Activated T-helper 2 cell treated with anti-CD3 and anti-CD28 coated beads, Interferon-gamma antibody, Interleukin-2, Interleukin-4, amounts not matched to agents 10 μg/mL and 5 μg/mL and 100 μg/mL, durations not matched to agents 14 hours and 24 hours and 36 hours (primary cell): ENCODE data around the gene LHX4. TPM values are rescaled to one million over a fixed set of nuclear protein-coding genes. Genes with fewer than 3 reads are reported as not detected.

ENCODE experiments used
- DNase-seq: peaks from one replicate; pipeline ENCODE4 v3.0.0; 2021; ENCODE audit warnings: low spot score
- H3K27ac Mint-ChIP-seq: one replicate; pipeline ENCODE4 v1.8.0; 2021; ENCODE audit warnings: mixed read lengths
- H3K27me3 Mint-ChIP-seq: one replicate; pipeline ENCODE4 v1.8.0; 2021; ENCODE audit warnings: low read depth, mixed read lengths
- H3K36me3 Mint-ChIP-seq: one replicate; pipeline ENCODE4 v1.8.0; 2021; ENCODE audit warnings: low read depth, mixed read lengths
- H3K4me1 Mint-ChIP-seq: one replicate; pipeline ENCODE4 v1.8.0; 2021; ENCODE audit warnings: low read depth, mixed read lengths
- H3K4me3 Mint-ChIP-seq: one replicate; pipeline ENCODE4 v1.8.0; 2021; ENCODE audit warnings: low read depth, mild to moderate bottlenecking, moderate library complexity, mixed read lengths
- H3K9me3 Mint-ChIP-seq: one replicate; pipeline ENCODE4 v1.8.0; 2021; ENCODE audit warnings: mixed read lengths
- intact Hi-C: fragments of 100-400 bp; cut with micrococcal nuclease; formaldehyde crosslinking; loops from one replicate; pipeline ENCODE4 v1.15.1; 2023
- total RNA-seq: library from RNA; stranded (reverse); gene quantifications from 2 replicates; pipeline ENCODE4 v1.2.3, GENCODE V29; 2022

Gene LHX4
- total RNA-seq, 1 donor from 2014 or later = not detected

GRCh38 chr1:180280617-180281016, 50.6 kb downstream of the LHX4 start:
- Mint-ChIP-seq H3K27me3 (no peaks in the 10 kb centered on the region), H3K36me3 (peaks cover 4% of the 10 kb centered on the region), H3K4me3 (no peak overlapping the region), H3K4me1 (no peaks in the 10 kb centered on the region), H3K27ac (no peak overlapping the region), H3K9me3 (no peaks in the 10 kb centered on the region)
- intact Hi-C loops = no loop called here
- no peak for DNase-seq

- intact Hi-C loops = no loop called here
- Mint-ChIP-seq H3K27ac (no peak overlapping the region), H3K36me3 (peaks cover 4% of the 10 kb centered on the region), H3K9me3 (no peaks in the 10 kb centered on the region), H3K4me3 (no peak overlapping the region), H3K27me3 (no peaks in the 10 kb centered on the region), H3K4me1 (no peaks in the 10 kb centered on the region)
- DNase-seq = no peak
These were observed 51.4 kb downstream of the LHX4 start for GRCh38 chr1:180281490-180281889.

- H3K27me3 Mint-ChIP-seq = no peaks in the 10 kb centered on the region
- no peak for DNase-seq
- no peaks in the 10 kb centered on the region for H3K4me1 Mint-ChIP-seq
- H3K4me3 Mint-ChIP-seq = no peak overlapping the region
- no peak overlapping the region for H3K27ac Mint-ChIP-seq
- H3K36me3 Mint-ChIP-seq = peaks cover 5% of the 10 kb centered on the region
- H3K9me3 Mint-ChIP-seq = no peaks in the 10 kb centered on the region
- intact Hi-C loops = no loop called here
These were observed 52.5 kb downstream of the LHX4 start for GRCh38 chr1:180282401-180283044.

GRCh38 chr1:180283098-180283497, 53.0 kb downstream of the LHX4 start:
- intact Hi-C loops = no loop called here
- H3K27ac Mint-ChIP-seq = no peak overlapping the region
- peaks cover 11% of the 10 kb centered on the region for H3K36me3 Mint-ChIP-seq
- no peaks in the 10 kb centered on the region for H3K9me3 Mint-ChIP-seq
- H3K4me3 Mint-ChIP-seq = no peak overlapping the region
- DNase-seq = no peak
- H3K27me3 Mint-ChIP-seq = no peaks in the 10 kb centered on the region
- H3K4me1 Mint-ChIP-seq = no peaks in the 10 kb centered on the region

GRCh38 chr1:180286417-180286816, 56.4 kb downstream of the LHX4 start:
- Mint-ChIP-seq H3K9me3 (no peaks in the 10 kb centered on the region), H3K4me3 (no peak overlapping the region), H3K27ac (no peak overlapping the region), H3K36me3 (peaks cover 10% of the 10 kb centered on the region), H3K4me1 (peaks cover 19% of the 10 kb centered on the region), H3K27me3 (no peaks in the 10 kb centered on the region)
- intact Hi-C loops = no loop called here
- no peak for DNase-seq

GRCh38 chr1:180287988-180288705, 58.1 kb downstream of the LHX4 start:
- DNase-seq = no peak
- Mint-ChIP-seq H3K27ac (no peak overlapping the region), H3K4me1 (peaks cover 23% of the 10 kb centered on the region), H3K27me3 (no peaks in the 10 kb centered on the region), H3K36me3 (peaks cover 10% of the 10 kb centered on the region), H3K9me3 (peaks cover 8% of the 10 kb centered on the region), H3K4me3 (no peak overlapping the region)
- intact Hi-C loops = no loop called here

GRCh38 chr1:180288940-180289339, 58.9 kb downstream of the LHX4 start:
- intact Hi-C loops = no loop called here
- no peak for DNase-seq
- H3K27me3 Mint-ChIP-seq = no peaks in the 10 kb centered on the region
- H3K36me3 Mint-ChIP-seq = peaks cover 10% of the 10 kb centered on the region
- H3K4me1 Mint-ChIP-seq = peaks cover 23% of the 10 kb centered on the region
- peaks cover 8% of the 10 kb centered on the region for H3K9me3 Mint-ChIP-seq
- H3K27ac Mint-ChIP-seq = no peak overlapping the region
- no peak overlapping the region for H3K4me3 Mint-ChIP-seq

- Mint-ChIP-seq H3K27me3 (no peaks in the 10 kb centered on the region), H3K36me3 (peaks cover 13% of the 10 kb centered on the region), H3K4me3 (no peak overlapping the region), H3K27ac (no peak overlapping the region), H3K4me1 (peaks cover 23% of the 10 kb centered on the region), H3K9me3 (peaks cover 8% of the 10 kb centered on the region)
- intact Hi-C loops = no loop called here
- no peak for DNase-seq
These were observed 60.4 kb downstream of the LHX4 start for GRCh38 chr1:180290265-180291001.

- DNase-seq = no peak
- Mint-ChIP-seq H3K27me3 (no peaks in the 10 kb centered on the region), H3K4me1 (peaks cover 27% of the 10 kb centered on the region), H3K4me3 (no peak overlapping the region), H3K27ac (no peak overlapping the region), H3K36me3 (peaks cover 13% of the 10 kb centered on the region), H3K9me3 (peaks cover 8% of the 10 kb centered on the region)
- intact Hi-C loops = no loop called here
These were observed 60.9 kb downstream of the LHX4 start for GRCh38 chr1:180291004-180291403.

- DNase-seq = no peak
- H3K27ac Mint-ChIP-seq = no peak overlapping the region
- H3K9me3 Mint-ChIP-seq = peaks cover 8% of the 10 kb centered on the region
- H3K4me3 Mint-ChIP-seq = no peak overlapping the region
- H3K27me3 Mint-ChIP-seq = no peaks in the 10 kb centered on the region
- peaks cover 6% of the 10 kb centered on the region for H3K36me3 Mint-ChIP-seq
- H3K4me1 Mint-ChIP-seq = peaks cover 20% of the 10 kb centered on the region
- intact Hi-C loops = no loop called here
These were observed 64.6 kb downstream of the LHX4 start for GRCh38 chr1:180294711-180295110.

- Mint-ChIP-seq H3K4me3 (no peak overlapping the region), H3K27me3 (no peaks in the 10 kb centered on the region), H3K27ac (no peak overlapping the region), H3K9me3 (peaks cover 8% of the 10 kb centered on the region), H3K36me3 (peaks cover 3% of the 10 kb centered on the region), H3K4me1 (peaks cover 12% of the 10 kb centered on the region)
- DNase-seq = no peak
- intact Hi-C loops = no loop called here
These were observed 65.9 kb downstream of the LHX4 start for GRCh38 chr1:180295999-180296398.

- DNase-seq = no peak
- H3K27ac Mint-ChIP-seq = no peak overlapping the region
- H3K27me3 Mint-ChIP-seq = no peaks in the 10 kb centered on the region
- intact Hi-C loops = no loop called here
- H3K4me1 Mint-ChIP-seq = peaks cover 8% of the 10 kb centered on the region
- H3K4me3 Mint-ChIP-seq = no peak overlapping the region
- H3K36me3 Mint-ChIP-seq = peaks cover 6% of the 10 kb centered on the region
- no peaks in the 10 kb centered on the region for H3K9me3 Mint-ChIP-seq
These were observed 69.6 kb downstream of the LHX4 start for GRCh38 chr1:180299479-180300221.
